H9 (cell line): ENCODE measurements around the gene DIS3L. TPM values are rescaled to one million over a fixed set of nuclear protein-coding genes. Genes with fewer than 3 reads are reported as not detected.

Experiments used
- DNase-seq: peaks from one replicate; pipeline ENCODE4 v3.0.0-alpha.2; 2017
- H2AFZ ChIP-seq: one replicate; pipeline ENCODE4 v1.6.1; 2013; ENCODE audit warnings: mild to moderate bottlenecking, low read length, control low read depth, moderate library complexity
- H2AK5ac ChIP-seq: 2 replicates; pipeline ENCODE4 v1.6.1; 2013; ENCODE audit warnings: low read length, control low read depth, mixed read lengths; ENCODE audit not compliant: insufficient read length
- H2BK120ac ChIP-seq: one replicate; pipeline ENCODE4 v1.6.1; 2013; ENCODE audit warnings: low read depth, mild to moderate bottlenecking, low read length, control low read depth, inconsistent platforms; ENCODE audit not compliant: poor library complexity, severe bottlenecking
- H2BK12ac ChIP-seq: 2 replicates; pipeline ENCODE4 v1.6.1; 2013; ENCODE audit warnings: low read length, control low read depth, mixed read lengths, low read depth; ENCODE audit not compliant: insufficient read length
- H2BK15ac ChIP-seq: 2 replicates; pipeline ENCODE4 v1.6.1; 2013; ENCODE audit warnings: low read depth, low read length, control low read depth
- H2BK20ac ChIP-seq: one replicate; pipeline ENCODE4 v1.6.1; 2013; ENCODE audit warnings: low read depth, mild to moderate bottlenecking, low read length, control low read depth, inconsistent platforms; ENCODE audit not compliant: poor library complexity, severe bottlenecking
- H2BK5ac ChIP-seq: 2 replicates; pipeline ENCODE4 v1.6.1; 2013; ENCODE audit warnings: low read length, control low read depth, mixed read lengths; ENCODE audit not compliant: insufficient read length
- H3K14ac ChIP-seq: 2 replicates; pipeline ENCODE4 v1.6.1; 2013; ENCODE audit warnings: low read length, control low read depth; ENCODE audit not compliant: insufficient read depth
- H3K18ac ChIP-seq: 2 replicates; pipeline ENCODE4 v1.6.1; 2013; ENCODE audit warnings: low read depth, mild to moderate bottlenecking, mixed read lengths, low read length, control low read depth; ENCODE audit not compliant: insufficient read length
- H3K23ac ChIP-seq: 2 replicates; pipeline ENCODE4 v1.6.1; 2013; ENCODE audit warnings: low read length, control low read depth, mixed read lengths, low read depth; ENCODE audit not compliant: insufficient read length
- H3K23me2 ChIP-seq: 2 replicates; pipeline ENCODE4 v1.6.1; 2013; ENCODE audit warnings: low read depth, mild to moderate bottlenecking, mixed read lengths, low read length, control low read depth; ENCODE audit not compliant: insufficient read length, poor library complexity, severe bottlenecking
- H3K27ac ChIP-seq: 2 replicates; pipeline ENCODE4 v1.5.1; 2013; ENCODE audit warnings: low read length, control low read depth, mixed read lengths, low read depth; ENCODE audit not compliant: insufficient read length
- H3K27me3 ChIP-seq: 2 replicates; pipeline ENCODE4 v1.6.1; 2013; ENCODE audit warnings: low read length, control low read depth, inconsistent platforms; ENCODE audit not compliant: insufficient read depth
- H3K4ac ChIP-seq: 2 replicates; pipeline ENCODE4 v1.6.1; 2013; ENCODE audit warnings: low read depth, mild to moderate bottlenecking, control low read depth, inconsistent platforms, low read length, moderate library complexity
- H3K4me1 ChIP-seq: 2 replicates; pipeline ENCODE4 v1.6.1; 2013; ENCODE audit warnings: low read length, control low read depth, inconsistent platforms; ENCODE audit not compliant: insufficient read depth
- H3K4me2 ChIP-seq: 2 replicates; pipeline ENCODE4 v1.6.1; 2013; ENCODE audit warnings: low read length, control low read depth, mixed read lengths; ENCODE audit not compliant: insufficient read length, insufficient read depth
- H3K56ac ChIP-seq: 2 replicates; pipeline ENCODE4 v1.6.1; 2013; ENCODE audit warnings: low read depth, mild to moderate bottlenecking, mixed read lengths, low read length, control low read depth; ENCODE audit not compliant: insufficient read length
- H3K79me1 ChIP-seq: 2 replicates; pipeline ENCODE4 v1.6.1; 2013; ENCODE audit warnings: low read depth, mild to moderate bottlenecking, moderate library complexity, low read length, control low read depth, inconsistent platforms; ENCODE audit not compliant: insufficient read depth, poor library complexity, severe bottlenecking
- H3K79me2 ChIP-seq: 2 replicates; pipeline ENCODE4 v1.6.1; 2013; ENCODE audit warnings: low read length, control low read depth, inconsistent platforms; ENCODE audit not compliant: insufficient read depth
- H3K9ac ChIP-seq: 2 replicates; pipeline ENCODE4 v1.6.1; 2013; ENCODE audit warnings: low read length, control low read depth, mixed read lengths; ENCODE audit not compliant: insufficient read length; ENCODE audit errors: extremely low read depth
- H3K9me3 ChIP-seq: one replicate; pipeline ENCODE4 v1.6.1; 2013; ENCODE audit warnings: low read depth, low read length, inconsistent platforms; ENCODE audit not compliant: control insufficient read depth
- H3T11ph ChIP-seq: one replicate; pipeline ENCODE4 v1.6.1; 2013; ENCODE audit warnings: mild to moderate bottlenecking, low read length, control low read depth, inconsistent platforms
- H4K20me1 ChIP-seq: one replicate; pipeline ENCODE4 v1.6.1; 2013; ENCODE audit not compliant: control insufficient read depth, insufficient read length, insufficient read depth
- H4K5ac ChIP-seq: 2 replicates; pipeline ENCODE4 v1.6.1; 2013; ENCODE audit warnings: low read depth, mild to moderate bottlenecking, mixed read lengths, low read length, control low read depth; ENCODE audit not compliant: insufficient read length
- H4K8ac ChIP-seq: replicated peaks from 2 replicates; pipeline ENCODE4 v1.6.1; 2013; ENCODE audit warnings: low read length, control low read depth, mixed read lengths, low read depth; ENCODE audit not compliant: insufficient read length
- H4K91ac ChIP-seq: 2 replicates; pipeline ENCODE4 v1.6.1; 2013; ENCODE audit warnings: low read depth, mild to moderate bottlenecking, moderate library complexity, mixed read lengths, low read length, control low read depth; ENCODE audit not compliant: insufficient read length
- H3K27ac Mint-ChIP-seq, 3 experiments: 2 replicates in 2 of 3; 3 replicates in 1 of 3; pipeline ENCODE4 v1.8.0; 2020 to 2021; ENCODE audit warnings: mixed read lengths in 3 of 3, mild to moderate bottlenecking in 1 of 3, moderate library complexity in 1 of 3
- H3K27me3 Mint-ChIP-seq: 2 replicates; pipeline ENCODE4 v1.8.0; 2021; ENCODE audit warnings: low read depth, mild to moderate bottlenecking, moderate library complexity, mixed read lengths
- H3K36me3 Mint-ChIP-seq, 3 experiments: 2 replicates in 2 of 3; 3 replicates in 1 of 3; pipeline ENCODE4 v1.8.0; 2020 to 2021; ENCODE audit warnings: low read depth in 3 of 3, mixed read lengths in 3 of 3; ENCODE audit not compliant: insufficient read depth in 1 of 3
- H3K4me1 Mint-ChIP-seq, 2 experiments: 2 replicates each; pipeline ENCODE4 v1.8.0; 2020; ENCODE audit warnings: mixed read lengths in 2 of 2
- H3K4me3 Mint-ChIP-seq, 2 experiments: 2 replicates in 1 of 2; 3 replicates in 1 of 2; pipeline ENCODE4 v1.8.0; 2020 to 2021; ENCODE audit warnings: mild to moderate bottlenecking in 2 of 2, mixed read lengths in 2 of 2, moderate library complexity in 1 of 2
- H3K9me3 Mint-ChIP-seq, 2 experiments: 2 replicates in 1 of 2; 3 replicates in 1 of 2; pipeline ENCODE4 v1.8.0; 2020; ENCODE audit warnings: mild to moderate bottlenecking in 2 of 2, mixed read lengths in 2 of 2, moderate library complexity in 1 of 2
- WGBS: extraction: QIAGEN DNeasy Blood & Tissue Kit; methylation state at CpG from one replicate; pipeline ENCODE4 v1.1.7; 2013; ENCODE audit warnings: missing lambda C conversion rate, low lambda C conversion rate, mixed read lengths; ENCODE audit not compliant: insufficient read length; ENCODE audit errors: extremely low coverage; 5-methylcytosine and 5-hydroxymethylcytosine counted together
- total RNA-seq: library from RNA; stranded (reverse); gene quantifications from 2 replicates; pipeline ENCODE4 v1.2.1, GENCODE V29; 2021
- TF ChIP-seq, protein P1 (sequence below): fragments of 200-600 bp; sonication (generic); conservative IDR thresholded peaks from 3 replicates; pipeline ENCODE4 v1.8.0; 2021; ENCODE audit warnings: antibody characterized with exemption, mild to moderate bottlenecking

The DIS3L gene
- total RNA-seq, 1 experiment from 2014 or later = 30.2 TPM

DNA sequence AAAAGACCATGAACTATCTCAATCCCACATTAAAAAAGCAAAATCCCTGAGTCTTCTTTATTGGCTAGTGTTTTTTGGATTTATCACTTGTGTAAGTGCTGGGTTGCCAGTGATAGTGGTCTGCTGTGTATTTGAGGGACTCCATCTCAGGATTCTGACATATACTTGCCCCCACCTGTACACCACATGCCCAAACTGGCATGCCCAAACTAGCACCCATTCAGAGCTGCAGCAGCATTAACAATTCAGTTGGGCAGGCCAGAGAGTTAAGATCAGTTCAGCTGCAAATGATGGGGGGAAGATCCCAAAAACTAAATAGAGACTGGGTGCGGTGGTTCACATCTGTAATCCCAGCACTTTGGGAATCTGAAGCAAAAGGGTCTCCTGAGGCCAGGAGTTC is 69.4 kb downstream of the DIS3L start:
- Histone ChIP-seq H3T11ph (no peak overlapping the region), H3K27me3 (no peaks in the 10 kb centered on the region), H3K9me3 (no peaks in the 10 kb centered on the region), H3K4me1 (no peaks in the 10 kb centered on the region), H4K8ac (no peak overlapping the region), H3K4me2 (no peak overlapping the region), H3K23me2 (no peaks in the 10 kb centered on the region), H2BK12ac (no peak overlapping the region), H3K4ac (no peak overlapping the region), H3K14ac (no peak overlapping the region), H3K79me2 (no peaks in the 10 kb centered on the region), H2BK15ac (no peak overlapping the region), H2AK5ac (no peak overlapping the region), H3K18ac (no peak overlapping the region), H4K91ac (no peak overlapping the region), H4K20me1 (no peaks in the 10 kb centered on the region), H3K23ac (no peak overlapping the region), H2BK5ac (no peak overlapping the region), H2AFZ (no peak overlapping the region), H3K79me1 (no peaks in the 10 kb centered on the region), H2BK120ac (no peak overlapping the region), H2BK20ac (no peak overlapping the region), H3K27ac (no peak overlapping the region), H3K56ac (no peak overlapping the region), H3K9ac (no peak overlapping the region), H4K5ac (no peak overlapping the region)
- Mint-ChIP-seq H3K27me3 (no peaks in the 10 kb centered on the region), H3K36me3 (no peaks in the 10 kb centered on the region; a peak in 1 of 7 replicates), H3K4me1 (0 out of 4 replicates have a peak, but pooled peaks cover 0 to 2% of the 10 kb centered on the region in 2 experiments), H3K4me3 (no peak overlapping the region), H3K9me3 (no peaks in the 10 kb centered on the region), H3K27ac (no peak overlapping the region)
- TF ChIP-seq, protein P1, sequence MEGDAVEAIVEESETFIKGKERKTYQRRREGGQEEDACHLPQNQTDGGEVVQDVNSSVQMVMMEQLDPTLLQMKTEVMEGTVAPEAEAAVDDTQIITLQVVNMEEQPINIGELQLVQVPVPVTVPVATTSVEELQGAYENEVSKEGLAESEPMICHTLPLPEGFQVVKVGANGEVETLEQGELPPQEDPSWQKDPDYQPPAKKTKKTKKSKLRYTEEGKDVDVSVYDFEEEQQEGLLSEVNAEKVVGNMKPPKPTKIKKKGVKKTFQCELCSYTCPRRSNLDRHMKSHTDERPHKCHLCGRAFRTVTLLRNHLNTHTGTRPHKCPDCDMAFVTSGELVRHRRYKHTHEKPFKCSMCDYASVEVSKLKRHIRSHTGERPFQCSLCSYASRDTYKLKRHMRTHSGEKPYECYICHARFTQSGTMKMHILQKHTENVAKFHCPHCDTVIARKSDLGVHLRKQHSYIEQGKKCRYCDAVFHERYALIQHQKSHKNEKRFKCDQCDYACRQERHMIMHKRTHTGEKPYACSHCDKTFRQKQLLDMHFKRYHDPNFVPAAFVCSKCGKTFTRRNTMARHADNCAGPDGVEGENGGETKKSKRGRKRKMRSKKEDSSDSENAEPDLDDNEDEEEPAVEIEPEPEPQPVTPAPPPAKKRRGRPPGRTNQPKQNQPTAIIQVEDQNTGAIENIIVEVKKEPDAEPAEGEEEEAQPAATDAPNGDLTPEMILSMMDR = no peak
- no peak for DNase-seq
- no CpG with 5 or more reads among the region's 1 CpG for WGBS
